ENCODE results near the gene SETD1A.
A peak's percentile ranks its signal among the peaks of the same experiment; 100 is the strongest.

The SETD1A gene

DNA sequence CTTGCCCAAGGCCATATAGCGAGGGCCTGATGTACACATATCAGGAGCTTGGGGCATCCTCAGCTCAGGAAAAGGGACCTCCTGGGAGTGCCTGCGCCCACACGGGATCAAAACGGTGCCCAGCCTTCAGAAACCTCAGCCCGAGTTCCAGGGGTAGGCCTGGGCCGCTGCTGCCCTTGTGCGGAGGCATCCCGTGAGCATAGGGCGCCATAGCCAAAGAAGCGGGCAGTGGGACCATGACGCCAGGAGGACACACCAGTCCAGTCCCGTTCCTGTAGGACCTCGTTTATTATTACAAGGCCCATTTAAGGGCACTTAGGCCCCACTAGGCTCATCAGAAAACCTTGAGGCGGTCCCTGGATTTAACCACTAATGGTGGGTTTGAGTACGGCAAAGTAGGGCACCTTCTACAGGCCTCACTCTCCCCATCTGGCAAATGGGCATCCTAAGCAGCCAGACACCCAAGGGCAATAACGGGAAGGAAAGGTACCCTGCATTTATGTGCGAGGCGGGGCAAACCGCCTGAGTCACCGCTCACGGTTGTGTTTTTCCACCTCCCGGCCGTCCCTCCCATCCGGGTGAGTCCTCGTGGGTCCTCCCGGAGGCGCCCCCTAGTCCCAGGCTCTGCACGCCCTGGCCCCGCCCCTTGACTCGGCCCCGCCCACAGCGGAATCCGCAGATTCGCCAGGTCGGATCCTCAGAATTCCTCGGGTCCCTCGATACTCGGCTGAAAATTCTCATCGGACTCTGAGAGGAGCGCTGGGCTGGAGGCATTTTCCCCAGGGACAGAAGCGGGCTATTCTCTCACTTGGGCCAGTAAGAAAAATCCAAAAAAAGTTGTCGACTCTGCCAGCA, 726 bp upstream of the SETD1A start:
- peak; percentile 83 for DNase-seq

DNA sequence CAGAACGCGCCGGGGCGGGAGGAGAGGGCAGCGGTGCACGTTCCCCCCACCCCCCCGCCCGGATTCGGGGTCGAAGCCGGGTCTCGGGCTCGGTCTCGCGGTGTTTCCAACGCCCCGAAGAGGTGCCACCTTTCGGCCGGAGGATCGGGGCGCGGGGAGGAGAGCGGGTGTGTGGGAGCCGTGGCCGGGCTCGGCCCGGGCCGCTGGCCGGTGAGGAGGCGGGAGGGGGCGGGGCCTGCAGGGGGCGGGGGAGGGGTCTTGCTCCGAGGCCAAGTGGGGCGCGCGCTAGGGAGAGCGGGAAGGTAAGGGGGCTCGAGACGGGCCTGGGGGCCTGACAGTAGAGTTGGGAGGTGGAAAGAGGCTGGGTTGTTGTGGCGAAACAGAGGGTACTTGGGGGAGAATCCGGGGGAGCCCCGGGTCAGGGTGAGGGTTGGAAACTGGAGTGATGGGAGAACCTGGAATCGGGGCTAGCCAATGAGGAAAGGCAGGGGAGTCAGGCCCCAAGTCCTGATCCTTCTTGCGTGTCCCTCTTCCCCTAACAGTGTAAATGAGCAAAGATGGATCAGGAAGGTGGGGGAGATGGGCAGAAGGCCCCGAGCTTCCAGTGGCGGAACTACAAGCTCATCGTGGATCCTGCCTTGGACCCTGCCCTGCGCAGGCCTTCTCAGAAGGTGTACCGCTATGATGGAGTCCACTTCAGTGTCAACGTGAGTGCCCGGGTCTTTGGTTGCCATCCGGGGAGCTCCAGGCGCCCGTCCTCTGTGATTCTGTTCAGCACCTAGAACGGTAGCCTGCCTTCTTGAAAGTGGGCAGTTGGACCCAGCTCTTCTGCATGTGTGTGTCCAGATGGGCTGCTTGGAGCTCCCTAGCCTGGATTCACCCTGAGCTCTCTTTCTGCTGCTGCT, 873 bp downstream of the SETD1A start:
- DNase-seq: peak; percentile 62

DNA sequence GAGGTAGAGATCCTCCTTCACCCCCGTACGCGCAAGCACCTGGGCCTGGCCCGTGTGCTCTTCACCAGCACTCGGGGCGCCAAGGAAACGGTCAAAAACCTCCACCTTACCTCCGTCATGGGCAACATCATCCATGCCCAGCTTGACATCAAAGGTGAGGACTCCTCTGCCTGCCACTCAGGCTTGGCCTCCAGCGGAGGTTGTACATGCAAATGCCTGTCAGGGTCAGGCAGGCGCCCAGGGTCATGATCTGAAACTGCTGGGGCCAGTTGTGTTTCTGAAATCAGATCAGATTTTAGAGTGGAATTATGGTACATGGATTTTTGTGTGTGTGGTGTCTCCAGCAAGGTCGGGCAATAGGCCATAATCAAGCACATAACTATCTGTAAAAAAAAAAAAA, 3.8 kb downstream of the SETD1A start:
- no peak for DNase-seq

DNA sequence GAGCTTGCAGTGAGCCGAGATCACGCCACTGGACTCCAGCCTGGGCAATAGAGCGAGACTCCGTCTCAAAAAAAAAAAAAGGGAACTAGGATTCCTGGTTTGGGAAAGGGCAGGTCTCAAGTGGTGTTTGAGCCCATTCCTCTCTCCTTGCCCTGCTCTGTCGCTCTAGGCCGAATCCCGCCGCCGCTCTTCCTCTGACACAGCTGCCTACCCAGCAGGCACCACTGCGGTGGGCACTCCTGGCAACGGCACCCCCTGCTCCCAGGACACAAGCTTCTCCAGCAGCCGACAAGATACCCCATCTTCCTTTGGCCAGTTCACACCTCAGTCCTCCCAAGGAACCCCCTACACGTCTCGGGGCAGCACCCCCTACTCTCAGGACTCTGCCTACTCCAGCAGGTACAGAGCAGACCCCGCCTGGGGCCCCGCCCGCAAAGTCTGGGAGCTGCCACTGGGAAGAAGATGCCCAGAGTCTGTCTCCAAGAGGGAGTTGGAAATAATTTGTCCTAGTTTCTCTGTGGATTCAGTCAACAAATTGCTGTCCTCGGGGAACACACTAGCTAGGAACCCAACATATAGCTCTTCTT, 6.5 kb downstream of the SETD1A start:
- no peak for DNase-seq

DNA sequence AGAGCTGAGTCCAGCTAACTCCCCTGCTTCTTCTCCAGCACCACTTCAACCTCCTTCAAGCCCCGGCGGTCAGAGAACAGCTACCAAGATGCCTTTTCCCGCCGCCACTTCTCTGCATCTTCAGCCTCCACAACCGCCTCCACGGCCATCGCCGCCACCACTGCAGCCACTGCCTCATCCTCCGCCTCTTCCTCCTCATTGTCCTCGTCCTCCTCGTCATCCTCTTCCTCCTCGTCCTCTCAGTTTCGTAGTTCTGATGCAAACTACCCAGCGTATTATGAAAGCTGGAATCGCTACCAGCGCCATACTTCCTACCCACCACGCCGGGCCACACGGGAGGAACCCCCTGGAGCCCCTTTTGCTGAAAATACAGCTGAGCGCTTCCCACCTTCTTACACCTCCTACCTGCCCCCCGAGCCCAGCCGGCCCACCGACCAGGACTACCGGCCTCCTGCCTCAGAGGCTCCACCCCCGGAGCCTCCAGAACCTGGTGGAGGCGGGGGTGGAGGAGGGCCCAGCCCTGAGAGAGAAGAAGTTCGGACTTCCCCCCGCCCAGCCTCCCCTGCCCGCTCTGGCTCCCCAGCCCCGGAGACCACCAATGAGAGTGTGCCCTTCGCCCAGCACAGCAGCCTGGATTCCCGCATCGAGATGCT, 7.1 kb downstream of the SETD1A start:
- no peak for DNase-seq

DNA sequence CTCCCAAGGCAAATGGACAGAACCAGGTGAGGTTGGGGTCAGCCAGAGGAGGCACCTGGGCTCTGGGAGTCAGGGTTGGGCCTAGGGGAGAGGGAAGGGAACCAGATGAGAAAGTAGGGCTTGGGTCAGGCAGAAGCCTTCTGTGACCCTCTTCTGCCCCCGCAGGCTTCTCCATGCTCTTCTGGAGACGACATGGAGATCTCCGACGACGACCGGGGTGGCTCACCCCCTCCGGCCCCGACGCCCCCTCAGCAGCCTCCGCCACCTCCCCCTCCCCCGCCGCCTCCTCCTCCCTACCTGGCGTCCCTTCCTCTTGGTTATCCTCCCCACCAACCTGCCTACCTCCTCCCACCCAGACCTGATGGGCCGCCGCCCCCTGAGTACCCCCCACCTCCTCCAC, 7.9 kb downstream of the SETD1A start:
- no peak for DNase-seq

DNA sequence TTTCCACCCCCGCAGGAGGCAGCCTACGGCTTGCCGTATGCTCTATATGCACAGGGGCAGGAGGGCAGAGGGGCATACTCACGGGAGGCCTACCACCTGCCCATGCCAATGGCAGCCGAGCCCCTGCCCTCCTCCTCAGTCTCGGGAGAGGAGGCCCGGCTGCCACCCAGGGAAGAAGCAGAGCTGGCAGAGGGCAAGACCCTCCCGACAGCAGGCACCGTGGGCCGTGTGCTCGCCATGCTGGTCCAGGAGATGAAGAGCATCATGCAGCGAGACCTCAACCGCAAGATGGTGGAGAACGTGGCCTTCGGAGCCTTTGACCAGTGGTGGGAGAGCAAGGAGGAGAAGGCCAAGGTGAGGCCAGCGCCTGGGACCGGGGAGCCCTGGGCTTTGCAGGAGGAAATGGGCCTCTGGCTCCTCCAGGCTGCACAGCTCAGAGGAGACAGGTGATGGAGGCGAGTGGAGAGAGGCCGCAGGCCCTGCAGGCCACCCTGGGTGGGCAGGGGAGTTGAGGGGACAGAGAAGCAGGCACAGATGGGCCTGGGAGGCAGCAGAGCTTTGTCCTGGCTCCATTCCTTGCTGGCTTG, 8.6 kb downstream of the SETD1A start:
- DNase-seq: no peak

DNA sequence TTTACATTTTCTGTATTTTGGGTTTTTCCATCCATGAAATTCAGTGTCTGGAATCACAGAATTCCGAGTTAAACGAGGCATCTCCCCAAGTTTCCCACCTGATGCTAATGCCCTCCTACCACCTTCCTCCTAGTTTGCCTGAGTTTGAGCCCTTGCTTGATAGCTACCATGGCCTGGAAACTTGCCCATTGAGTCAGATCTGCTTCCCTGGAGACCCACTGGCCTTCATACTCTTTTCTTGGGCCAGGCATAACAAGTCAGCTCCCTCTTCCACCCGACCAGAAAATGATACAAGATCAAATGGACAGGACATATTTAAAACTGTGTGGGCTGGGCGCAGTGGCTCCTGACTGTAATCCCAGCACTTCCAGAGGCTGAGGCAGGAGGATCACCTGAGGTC, 10.2 kb downstream of the SETD1A start:
- no peak for DNase-seq

DNA sequence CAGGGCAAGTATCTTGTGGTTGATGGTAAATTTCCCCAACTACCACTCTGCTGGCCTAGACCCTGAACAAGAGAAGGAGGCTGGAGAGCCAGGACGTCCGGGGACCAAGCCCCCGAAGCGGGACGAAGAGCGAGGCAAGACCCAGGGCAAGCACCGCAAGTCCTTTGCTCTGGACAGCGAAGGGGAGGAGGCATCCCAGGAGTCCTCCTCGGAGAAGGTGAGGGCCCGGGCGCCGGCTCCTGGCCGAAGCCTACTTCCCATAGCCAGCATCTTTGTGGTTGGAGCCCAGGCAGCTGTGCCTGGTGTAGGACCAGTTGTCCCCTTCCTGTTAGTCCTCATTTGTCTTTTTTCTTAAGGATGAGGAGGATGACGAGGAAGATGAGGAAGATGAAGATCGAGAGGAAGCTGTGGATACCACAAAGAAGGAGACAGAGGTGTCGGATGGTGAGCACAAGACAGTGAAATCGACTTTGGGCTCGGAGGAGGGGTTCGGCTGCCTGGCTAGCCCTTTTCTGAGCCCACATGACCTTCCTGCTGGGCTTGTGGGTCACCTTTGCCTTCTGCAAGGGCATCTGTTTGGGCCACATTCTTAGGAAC, 11.8 kb downstream of the SETD1A start:
- DNase-seq: no peak

DNA sequence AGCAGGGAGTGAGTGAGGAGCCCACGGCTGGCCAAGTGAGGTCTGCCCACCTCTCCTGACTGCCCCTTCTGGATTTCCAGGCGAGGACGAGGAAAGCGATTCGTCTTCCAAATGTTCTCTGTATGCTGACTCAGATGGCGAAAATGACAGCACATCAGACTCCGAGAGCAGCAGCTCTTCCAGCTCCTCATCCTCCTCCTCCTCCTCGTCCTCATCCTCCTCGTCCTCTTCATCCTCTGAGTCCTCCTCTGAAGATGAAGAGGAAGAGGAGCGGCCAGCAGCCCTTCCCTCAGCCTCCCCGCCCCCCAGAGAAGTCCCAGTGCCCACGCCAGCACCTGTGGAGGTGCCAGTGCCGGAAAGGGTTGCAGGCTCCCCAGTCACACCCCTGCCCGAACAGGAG, 13.7 kb downstream of the SETD1A start:
- DNase-seq: no peak

DNA sequence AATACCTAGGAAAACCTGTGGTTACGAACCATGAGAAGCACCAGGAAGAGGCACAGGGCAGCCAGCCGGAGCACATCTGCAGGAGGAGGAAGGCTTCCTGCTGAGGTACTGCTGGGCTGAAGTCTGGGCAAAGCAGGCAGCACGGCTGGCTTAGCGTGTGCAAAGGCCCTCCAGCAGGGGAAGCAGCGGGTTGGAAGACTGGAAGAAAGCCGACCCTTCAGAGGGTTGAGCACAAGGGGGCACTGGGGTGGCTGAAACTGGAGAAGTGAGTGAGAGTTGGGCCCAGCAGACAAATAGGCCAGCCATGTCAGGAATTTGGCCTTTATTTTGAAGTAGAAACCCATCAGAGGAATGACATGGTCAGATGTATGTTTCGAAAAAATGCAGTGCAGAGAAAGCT, 15.3 kb downstream of the SETD1A start:
- DNase-seq: no peak

DNA sequence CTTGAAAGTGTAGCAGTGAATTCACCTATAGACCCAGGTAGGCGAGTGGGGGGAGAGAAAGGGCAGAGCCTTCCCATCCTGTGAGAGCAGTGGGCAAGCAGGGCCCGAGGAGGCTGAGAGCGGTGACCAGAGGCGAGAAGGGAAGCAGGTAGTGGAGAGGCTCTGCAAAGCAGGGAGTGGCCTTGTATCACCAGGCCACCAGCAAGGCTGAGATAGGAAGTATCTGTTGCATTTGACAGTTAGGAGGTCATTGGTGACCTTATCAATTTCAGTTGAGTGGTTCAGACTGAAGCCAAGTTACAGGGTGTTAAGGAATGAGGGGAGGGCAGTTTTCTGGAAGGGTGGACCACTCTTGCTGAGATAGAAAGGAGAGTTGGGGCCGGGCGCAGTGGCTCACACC, 16.8 kb downstream of the SETD1A start:
- no peak for DNase-seq

DNA sequence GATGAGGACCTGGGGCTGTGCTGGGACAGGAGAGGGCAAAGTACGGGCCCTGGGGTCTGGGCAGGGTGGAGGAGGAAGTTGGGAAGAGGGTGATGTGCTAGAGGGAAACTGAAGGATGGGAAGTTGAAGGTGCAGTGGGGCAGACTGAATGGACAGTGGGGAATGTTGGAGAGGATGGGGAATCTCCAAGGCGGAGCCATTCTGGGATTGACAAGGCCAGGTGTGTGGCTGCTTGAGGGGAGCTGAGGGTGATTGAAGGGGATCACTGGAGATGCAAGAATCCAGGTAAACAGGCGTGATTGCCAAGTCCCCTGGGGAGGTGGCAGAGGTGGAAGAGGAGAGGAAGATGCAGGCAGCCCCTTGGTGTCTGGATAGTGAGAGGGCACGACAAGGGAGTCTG, 18.9 kb downstream of the SETD1A start:
- no peak for DNase-seq

DNA sequence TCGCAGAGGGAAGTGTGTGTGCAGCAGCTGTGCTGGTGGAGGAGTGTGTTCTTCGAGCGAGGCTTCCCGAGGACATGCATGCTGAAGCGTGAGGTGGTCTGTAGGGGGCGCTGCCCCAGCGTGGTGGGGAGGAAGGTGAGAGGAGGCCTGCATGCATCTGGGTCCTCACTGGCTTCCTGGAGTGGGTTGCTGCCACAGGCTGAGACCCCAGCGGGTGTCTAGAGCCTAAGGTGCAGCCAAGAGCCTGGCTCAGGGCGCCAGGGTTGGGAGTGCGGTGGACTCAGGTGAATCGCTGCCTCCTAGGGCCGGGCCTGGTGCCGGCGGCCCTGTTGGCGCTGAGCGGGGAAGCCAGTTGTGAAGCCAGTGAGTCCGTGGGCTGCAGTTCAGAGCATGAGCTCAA, 19.9 kb downstream of the SETD1A start:
- no peak for DNase-seq

DNA sequence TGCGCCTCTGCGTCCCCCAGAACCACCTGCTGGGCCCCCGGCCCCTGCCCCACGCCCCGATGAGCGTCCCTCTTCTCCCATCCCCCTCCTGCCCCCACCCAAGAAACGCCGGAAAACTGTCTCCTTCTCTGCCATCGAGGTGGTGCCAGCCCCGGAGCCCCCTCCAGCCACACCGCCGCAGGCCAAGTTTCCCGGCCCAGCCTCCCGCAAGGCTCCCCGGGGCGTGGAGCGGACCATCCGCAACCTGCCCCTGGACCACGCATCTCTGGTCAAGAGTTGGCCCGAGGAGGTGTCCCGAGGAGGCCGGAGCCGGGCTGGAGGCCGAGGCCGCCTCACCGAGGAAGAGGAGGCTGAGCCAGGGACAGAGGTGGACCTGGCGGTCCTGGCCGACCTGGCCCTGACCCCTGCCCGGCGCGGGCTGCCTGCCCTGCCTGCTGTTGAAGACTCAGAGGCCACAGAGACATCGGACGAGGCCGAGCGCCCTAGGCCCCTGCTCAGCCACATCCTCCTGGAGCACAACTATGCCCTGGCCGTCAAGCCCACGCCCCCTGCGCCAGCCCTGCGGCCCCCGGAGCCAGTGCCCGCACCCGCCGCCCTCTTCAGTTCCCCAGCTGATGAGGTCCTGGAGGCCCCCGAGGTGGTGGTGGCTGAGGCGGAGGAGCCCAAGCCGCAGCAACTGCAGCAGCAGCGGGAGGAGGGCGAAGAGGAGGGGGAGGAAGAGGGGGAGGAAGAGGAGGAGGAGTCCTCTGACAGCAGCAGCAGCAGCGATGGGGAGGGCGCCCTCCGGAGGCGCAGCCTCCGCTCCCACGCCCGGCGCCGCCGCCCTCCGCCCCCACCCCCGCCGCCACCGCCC, 21.8 kb downstream of the SETD1A start:
- no peak for DNase-seq

DNA sequence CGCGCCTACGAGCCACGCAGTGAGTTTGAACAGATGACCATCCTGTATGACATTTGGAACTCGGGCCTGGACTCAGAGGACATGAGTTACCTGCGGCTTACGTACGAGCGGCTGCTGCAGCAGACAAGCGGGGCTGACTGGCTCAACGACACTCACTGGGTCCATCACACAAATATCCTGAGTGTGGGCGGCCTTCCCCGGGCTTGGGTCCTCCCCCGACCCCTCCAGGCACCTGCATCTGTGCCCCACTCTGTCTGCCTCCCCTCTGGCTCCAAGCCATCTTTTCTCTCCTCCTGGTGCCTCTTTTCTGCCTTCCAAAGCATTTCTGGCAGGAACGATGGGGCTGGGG, 22.4 kb downstream of the SETD1A start:
- no peak for DNase-seq

DNA sequence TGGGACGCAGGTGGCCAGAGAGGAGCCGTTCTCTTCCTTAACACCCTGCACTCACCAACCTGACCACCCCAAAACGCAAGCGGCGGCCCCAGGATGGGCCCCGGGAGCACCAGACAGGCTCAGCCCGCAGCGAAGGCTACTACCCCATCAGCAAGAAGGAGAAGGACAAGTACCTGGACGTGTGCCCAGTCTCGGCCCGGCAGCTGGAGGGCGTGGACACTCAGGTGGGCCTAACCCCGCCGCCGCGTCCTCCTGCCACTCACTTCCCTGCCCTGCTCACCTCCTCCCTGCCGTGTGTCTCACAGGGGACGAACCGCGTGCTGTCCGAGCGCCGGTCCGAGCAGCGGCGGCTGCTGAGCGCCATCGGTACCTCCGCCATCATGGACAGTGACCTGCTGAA, 22.9 kb downstream of the SETD1A start:
- DNase-seq: no peak

DNA sequence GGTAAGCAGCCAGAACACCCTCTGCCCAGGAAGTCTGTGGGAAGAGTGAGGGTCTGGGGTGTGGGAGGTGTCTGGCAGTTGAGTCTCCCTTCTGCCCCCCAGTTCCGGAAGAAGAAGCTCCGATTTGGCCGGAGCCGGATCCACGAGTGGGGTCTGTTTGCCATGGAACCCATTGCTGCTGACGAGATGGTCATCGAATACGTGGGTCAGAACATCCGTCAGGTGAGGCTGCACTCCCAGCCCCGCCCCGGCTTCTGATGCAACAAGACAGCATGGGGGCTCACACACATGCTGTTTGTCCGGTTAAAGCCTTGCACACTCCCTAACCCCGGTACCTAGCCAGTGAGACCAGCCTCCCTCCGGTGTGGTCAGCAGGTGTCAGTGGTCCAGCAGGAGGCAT, 23.4 kb downstream of the SETD1A start:
- no peak for DNase-seq

DNA sequence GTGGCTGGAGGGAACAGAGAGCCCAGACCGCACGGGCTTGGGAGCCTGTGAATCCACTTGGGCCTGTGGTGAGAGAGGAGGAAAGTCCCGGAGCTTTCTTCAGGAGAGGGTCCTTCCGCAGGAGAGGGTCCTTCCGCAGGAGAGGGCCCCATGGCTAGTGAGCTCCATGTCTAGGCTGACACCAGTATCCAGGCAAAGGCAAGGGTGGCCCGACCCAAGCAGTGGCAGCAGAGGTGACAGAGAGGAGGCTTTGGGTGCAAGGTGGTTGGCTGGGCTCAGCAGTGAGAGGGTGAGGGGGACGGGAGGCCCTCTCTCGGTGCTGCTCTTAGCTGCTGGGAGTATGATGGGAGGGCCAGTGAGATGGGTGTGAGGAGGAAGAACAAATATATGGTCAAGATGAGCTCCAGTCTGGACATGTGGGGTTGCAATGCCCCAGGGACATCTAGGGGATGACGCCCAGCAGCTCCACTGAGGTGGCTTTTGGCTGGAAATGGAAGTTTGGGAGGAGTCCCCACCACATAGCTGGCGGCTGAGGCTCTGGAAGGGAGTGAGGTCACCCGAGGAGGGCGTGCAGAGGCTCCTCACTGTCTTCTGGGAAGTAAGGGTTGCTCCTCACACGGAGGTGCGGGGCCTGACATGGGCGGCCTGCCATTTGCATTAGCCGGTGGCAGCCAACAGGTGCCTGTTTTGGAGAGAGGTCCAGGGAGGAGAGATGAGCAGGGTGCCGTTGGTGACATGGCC, 25.2 kb downstream of the SETD1A start:
- no peak for DNase-seq

DNA sequence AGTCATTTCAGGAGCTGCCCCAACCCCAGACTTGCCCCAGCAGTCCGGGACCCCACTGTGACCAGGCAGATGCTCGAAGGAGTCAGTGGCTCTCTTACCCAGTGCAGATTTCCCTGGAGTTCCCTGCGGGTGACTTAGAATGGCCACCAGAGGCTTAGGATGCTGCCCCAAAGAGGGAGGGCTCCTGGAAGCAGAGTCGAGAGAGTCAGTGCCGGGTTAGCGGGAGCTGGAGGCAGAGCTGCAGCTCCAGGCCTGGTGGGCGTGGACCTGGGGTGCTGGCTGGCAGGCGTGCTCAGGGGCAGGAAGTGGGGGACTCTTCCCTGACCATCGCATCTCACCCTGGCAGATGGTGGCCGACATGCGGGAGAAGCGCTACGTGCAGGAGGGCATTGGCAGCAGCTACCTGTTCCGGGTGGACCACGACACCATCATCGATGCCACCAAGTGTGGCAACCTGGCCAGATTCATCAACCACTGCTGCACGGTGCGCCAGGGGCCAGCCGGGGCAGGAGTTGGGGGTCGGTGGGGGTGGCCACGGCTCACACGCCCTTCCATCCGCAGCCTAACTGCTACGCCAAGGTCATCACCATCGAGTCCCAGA, 25.8 kb downstream of the SETD1A start:
- DNase-seq: no peak
